Upper lobe of left lung (tissue), 6 donors: Measurements from ENCODE around the gene DUSP23. TPM values are rescaled to one million over a fixed set of nuclear protein-coding genes. Genes with fewer than 3 reads are reported as not detected.

Source experiments
- ATAC-seq, 2 donors: fragments of 200-7000 bp; cut with Tn5 transposase; one replicate each; pipeline ENCODE4 v1.9.1; 2022; ENCODE audit warnings: mild to moderate bottlenecking in 2 of 2, moderate library complexity in 2 of 2; ENCODE audit not compliant: low FRiP score in 2 of 2
- DNase-seq, 2 donors: peaks; one replicate each; pipeline ENCODE4 v3.0.0-alpha.2; 2019 to 2020
- H3K27ac ChIP-seq, 4 donors: fragments of 200-600 bp; sonication (generic); one replicate each; pipeline ENCODE4 v1.5.1; 2016 to 2019
- H3K27me3 ChIP-seq, 4 donors: fragments of 200-600 bp; sonication (generic); one replicate each; pipeline ENCODE4 v1.5.1; 2017 to 2019
- H3K36me3 ChIP-seq, 4 donors: fragments of 200-600 bp; sonication (generic); one replicate each; pipeline ENCODE4 v1.5.1; 2016 to 2019
- H3K4me1 ChIP-seq, 4 donors: fragments of 200-600 bp; sonication (generic); one replicate each; pipeline ENCODE4 v1.5.1; 2018 to 2019
- H3K4me3 ChIP-seq, 4 donors: fragments of 200-600 bp; sonication (generic); one replicate each; pipeline ENCODE4 v1.5.1; 2017 to 2019; ENCODE audit warnings: mild to moderate bottlenecking in 2 of 4, moderate library complexity in 1 of 4
- H3K9me3 ChIP-seq, 4 donors: fragments of 200-600 bp; sonication (generic); one replicate each; pipeline ENCODE4 v1.5.1; 2018 to 2019
- CTCF ChIP-seq, 6 experiments: fragments of 450-650 bp in 4 of 6; fragments of 200-600 bp in 2 of 6; sonication (generic) in 2 of 6; IDR thresholded peaks; one replicate each; pipeline ENCODE4 v1.5.1; 2016 to 2019; ENCODE audit warnings: antibody characterized with exemption in 6 of 6
- EP300 ChIP-seq, 4 donors: sonication (generic); formaldehyde crosslinking; IDR thresholded peaks; one replicate each; pipeline ENCODE4 v1.5.1; 2017; ENCODE audit warnings: antibody characterized with exemption in 4 of 4, control low read depth in 2 of 4
- POLR2A ChIP-seq, 4 donors: fragments of 450-650 bp; IDR thresholded peaks; one replicate each; pipeline ENCODE4 v1.5.1; 2016 to 2017; ENCODE audit warnings: antibody characterized with exemption in 4 of 4, mild to moderate bottlenecking in 2 of 4
- POLR2AphosphoS5 ChIP-seq, 2 donors: sonication (generic); formaldehyde crosslinking; IDR thresholded peaks; one replicate each; pipeline ENCODE4 v1.5.1; 2017; ENCODE audit warnings: antibody characterized with exemption in 2 of 2
- WGBS, 2 donors: methylation state at CpG; one replicate each; pipeline ENCODE4 v1.1.5; 2017 to 2018; 5-methylcytosine and 5-hydroxymethylcytosine counted together
- total RNA-seq, 6 donors: library from RNA; depleted of rRNA in 4 of 6; stranded (reverse); fragments of >200 nt in 4 of 6; gene quantifications; one replicate each; pipeline versions ENCODE4 v1.1.0 to v1.2.1, GENCODE V29; 2016 to 2021
- donor health status: DM: no; HTN: no; CAD: no; lungs with moderate emphysema.
- donor health status: DM: no; HTN: yes; CAD: no; lungs with severe emphysema.

Gene DUSP23
- total RNA-seq, 6 donors from 2014 or later, result 59.1 to 96.8 (median 79.9) TPM

- H3K9me3 ChIP-seq, result no peaks in the 10 kb centered on the region
- H3K27ac ChIP-seq, result peak overlapping the region; percentile 27 to 72 (median 68)
- peaks cover 13 to 31% (median 28%) of the 10 kb centered on the region in 4 donors for H3K4me1 ChIP-seq
- no peak overlapping the region for H3K4me3 ChIP-seq
- ATAC-seq, result no peak
- H3K27me3 ChIP-seq, result no peaks in the 10 kb centered on the region
- WGBS, 2 donors, result 69 to 79% methylated on average over 4 of the region's 4 CpGs
- TF ChIP-seq CTCF (IDR thresholded peaks at IDR 0.05), result no peak
- no peak for TF ChIP-seq POLR2A (IDR thresholded peaks at IDR 0.05)
- no peak for TF ChIP-seq POLR2AphosphoS5 (IDR thresholded peaks at IDR 0.05)
- no peak for TF ChIP-seq EP300 (IDR thresholded peaks at IDR 0.05)
- no peaks in the 10 kb centered on the region for H3K36me3 ChIP-seq
- DNase-seq, result no peak
These were observed 27.4 kb upstream of the DUSP23 start for GRCh38 chr1:159753386-159753785.

- Histone ChIP-seq H3K27ac (peak overlapping the region in 1 of 4 donors; percentile 54), H3K4me3 (no peak overlapping the region), H3K27me3 (no peaks in the 10 kb centered on the region), H3K4me1 (peaks cover 13 to 31% (median 28%) of the 10 kb centered on the region in 4 donors), H3K36me3 (no peaks in the 10 kb centered on the region), H3K9me3 (no peaks in the 10 kb centered on the region)
- ATAC-seq, result no peak
- WGBS, 2 donors, result 87 to 89% methylated on average over 3 of the region's 3 CpGs
- TF ChIP-seq CTCF (IDR thresholded peaks at IDR 0.05), result no peak
- TF ChIP-seq POLR2AphosphoS5 (IDR thresholded peaks at IDR 0.05), result no peak
- no peak for TF ChIP-seq EP300 (IDR thresholded peaks at IDR 0.05)
- no peak for TF ChIP-seq POLR2A (IDR thresholded peaks at IDR 0.05)
- no peak for DNase-seq
These were observed 25.2 kb upstream of the DUSP23 start for GRCh38 chr1:159755451-159756007.

GRCh38 chr1:159756397-159756796 is 24.4 kb upstream of the DUSP23 start:
- Histone ChIP-seq H3K27ac (peak overlapping the region in 2 of 4 donors; percentile 18 to 54), H3K27me3 (no peaks in the 10 kb centered on the region), H3K9me3 (no peaks in the 10 kb centered on the region), H3K36me3 (no peaks in the 10 kb centered on the region), H3K4me1 (peaks cover 13 to 28% (median 26%) of the 10 kb centered on the region in 4 donors), H3K4me3 (no peak overlapping the region)
- DNase-seq, result peak in 1 of 2 donors; percentile 45
- ATAC-seq, result peak in 1 of 2 donors; percentile 71
- no peak for TF ChIP-seq POLR2A (IDR thresholded peaks at IDR 0.05)
- no peak for TF ChIP-seq POLR2AphosphoS5 (IDR thresholded peaks at IDR 0.05)
- TF ChIP-seq CTCF (IDR thresholded peaks at IDR 0.05), result no peak
- TF ChIP-seq EP300 (IDR thresholded peaks at IDR 0.05), result no peak

GRCh38 chr1:159763686-159764085 is 17.1 kb upstream of the DUSP23 start:
- Histone ChIP-seq H3K9me3 (no peaks in the 10 kb centered on the region), H3K27ac (no peak overlapping the region), H3K27me3 (no peaks in the 10 kb centered on the region), H3K4me1 (no peaks in the 10 kb centered on the region), H3K36me3 (no peaks in the 10 kb centered on the region), H3K4me3 (no peak overlapping the region)
- ATAC-seq (no peak), DNase-seq (no peak)
- TF ChIP-seq CTCF (IDR thresholded peaks at IDR 0.05) (no peak), POLR2AphosphoS5 (IDR thresholded peaks at IDR 0.05) (no peak), EP300 (IDR thresholded peaks at IDR 0.05) (no peak), POLR2A (IDR thresholded peaks at IDR 0.05) (no peak)
- WGBS, 2 donors, result 22 to 56% methylated on average over 1 of the region's 1 CpG

GRCh38 chr1:159765806-159766205 is 15.0 kb upstream of the DUSP23 start:
- ATAC-seq (no peak), DNase-seq (no peak)
- Histone ChIP-seq H3K4me1 (no peaks in the 10 kb centered on the region), H3K4me3 (no peak overlapping the region), H3K27me3 (no peaks in the 10 kb centered on the region), H3K36me3 (no peaks in the 10 kb centered on the region), H3K9me3 (no peaks in the 10 kb centered on the region), H3K27ac (no peak overlapping the region)
- TF ChIP-seq EP300 (IDR thresholded peaks at IDR 0.05) (no peak), CTCF (IDR thresholded peaks at IDR 0.05) (no peak), POLR2AphosphoS5 (IDR thresholded peaks at IDR 0.05) (no peak), POLR2A (IDR thresholded peaks at IDR 0.05) (no peak)
- 85 to 86% methylated on average over 3 of the region's 3 CpGs for WGBS, 2 donors
